ENCODE results near the gene CEMIP2.
A peak's percentile ranks its signal among the peaks of the same experiment; 100 is the strongest.
"Not testable (repeated sequence)": the region's sequence is repeated elsewhere in the genome, so short reads cannot be mapped to it uniquely, and the experiment has no call there.

CEMIP2 gene

DNA sequence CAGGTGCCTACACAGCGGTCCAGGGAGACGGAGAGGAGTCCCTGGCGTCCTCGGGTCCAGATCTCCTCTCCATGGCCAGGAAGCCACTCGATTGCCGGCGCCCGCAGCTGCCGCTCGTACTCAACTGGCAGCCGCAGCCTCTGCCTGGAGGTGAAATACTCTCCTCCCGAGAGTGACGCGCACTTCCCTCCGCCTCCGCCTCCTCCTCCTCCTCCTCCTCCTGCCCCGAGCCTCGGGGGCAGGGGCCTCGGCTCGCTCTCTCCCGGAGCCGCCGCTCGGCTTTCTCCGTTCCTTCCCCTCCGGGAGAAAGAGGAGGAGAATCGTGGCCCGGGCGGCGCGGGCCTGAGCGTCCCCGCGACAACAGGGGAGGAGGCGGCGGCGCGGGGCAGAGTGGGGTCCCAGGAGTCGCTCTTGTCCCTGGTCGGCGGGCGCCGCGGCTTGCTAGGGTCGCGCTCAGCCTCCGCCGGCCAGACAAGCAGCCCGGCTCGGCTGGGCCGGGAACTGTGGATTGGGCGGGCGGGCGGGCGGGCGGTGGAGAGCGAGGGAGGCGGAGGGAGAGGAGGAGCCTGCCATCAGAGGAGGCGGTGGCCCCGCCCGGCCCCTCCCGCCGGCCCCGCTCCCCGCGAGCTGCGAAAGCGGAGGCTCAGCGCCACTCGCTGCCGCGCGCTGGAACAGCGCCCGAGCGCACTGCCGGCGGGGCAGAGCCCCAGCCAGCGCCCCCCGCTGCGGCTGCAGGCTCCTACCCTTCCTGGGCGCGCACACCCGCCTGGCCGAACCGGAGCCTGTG, at the start of gene CEMIP2:
CEMIP2 (minus strand) TSS at position 126 of the 787 bp plus-strand sequence. CDS start 18,140 bp downstream, outside the sequence.
- DNase-seq: peak; percentile 88 to 91

GRCh38 chr9:71816916-71817451, 48.7 kb upstream of the CEMIP2 start:
- no peak for DNase-seq

DNA sequence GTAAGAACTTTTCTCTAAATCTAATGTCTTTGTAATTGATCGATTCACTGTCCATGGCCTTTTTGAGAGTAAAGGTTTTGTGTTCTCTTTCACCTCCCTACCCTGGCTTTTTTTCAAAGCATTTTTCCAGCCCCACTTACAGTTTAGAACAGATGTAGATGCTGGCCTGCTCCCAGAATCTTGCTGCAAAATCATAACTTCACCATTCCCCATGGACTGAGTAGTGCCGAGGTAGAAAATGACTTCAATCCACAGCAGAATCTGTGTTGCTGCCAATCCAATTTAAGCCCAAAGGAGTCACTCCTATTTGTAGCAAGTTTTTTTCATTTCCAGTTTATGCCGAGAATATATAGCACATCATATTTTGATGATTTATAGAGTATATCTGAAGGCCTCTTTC, 46.5 kb upstream of the CEMIP2 start:
- DNase-seq: no peak

GRCh38 chr9:71814226-71814625, 45.9 kb upstream of the CEMIP2 start:
- DNase-seq: no peak

- DNase-seq: no peak
These were observed 44.1 kb upstream of the CEMIP2 start for GRCh38 chr9:71812385-71812784.

DNA sequence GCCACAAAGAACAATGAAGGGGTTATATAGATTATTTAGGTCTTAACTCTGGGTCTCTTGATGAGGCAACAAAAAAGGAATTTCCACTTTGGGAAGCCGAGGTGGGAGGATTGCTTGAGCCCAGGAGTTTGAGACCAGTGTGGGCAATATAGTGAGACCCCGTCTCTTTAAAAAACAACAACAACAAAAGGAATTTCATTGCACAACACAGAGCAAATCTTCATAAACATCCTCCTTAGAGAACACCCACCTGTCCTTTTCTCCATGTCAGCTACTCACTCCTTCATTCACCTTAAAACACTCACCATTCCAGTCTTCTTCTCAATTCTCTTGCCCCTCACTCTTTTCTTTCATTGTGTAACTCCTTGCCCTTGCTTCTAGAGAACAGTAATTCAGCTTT, 39.8 kb upstream of the CEMIP2 start:
- DNase-seq: no peak

DNA sequence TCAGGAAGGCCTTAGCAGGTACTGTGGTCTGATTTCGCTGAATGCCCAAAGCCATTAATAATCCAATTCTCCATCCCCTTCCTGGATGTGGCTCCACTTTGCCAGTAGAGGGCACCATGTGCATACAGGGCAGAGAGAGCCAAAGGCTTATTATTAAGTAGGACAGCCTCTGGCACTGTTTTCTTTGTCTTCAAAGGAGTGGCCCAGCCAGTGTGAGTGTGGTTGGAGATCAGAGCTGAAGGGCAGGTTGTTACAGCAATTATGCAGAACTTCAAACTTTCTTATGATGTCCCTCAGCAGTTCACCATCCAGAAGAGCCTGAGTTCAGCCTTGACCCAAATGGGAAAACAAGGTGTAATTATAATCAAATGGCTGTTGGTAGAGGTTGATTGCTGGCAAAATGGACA, 38.6 kb upstream of the CEMIP2 start:
- DNase-seq: peak; percentile 56 to 69

DNA sequence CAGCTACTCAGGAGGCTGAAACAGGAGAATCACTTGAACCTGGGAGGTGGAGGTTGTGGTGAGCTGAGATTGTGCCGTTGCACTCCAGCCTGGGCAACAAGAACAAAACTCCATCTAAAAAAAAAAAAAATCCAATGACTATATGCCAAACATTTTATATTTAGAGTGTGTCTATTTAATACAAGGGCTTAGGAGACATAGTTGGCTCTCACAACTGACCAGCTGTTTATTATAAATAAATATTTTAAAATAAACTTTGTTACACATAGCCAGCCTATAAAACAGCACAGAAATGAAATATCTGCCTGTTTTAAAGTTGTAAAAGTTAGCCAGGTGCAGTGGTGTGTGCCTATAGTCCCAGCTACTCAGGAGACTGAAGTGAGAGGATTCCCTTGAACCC, 36.8 kb upstream of the CEMIP2 start:
- DNase-seq: not testable (repeated sequence)

DNA sequence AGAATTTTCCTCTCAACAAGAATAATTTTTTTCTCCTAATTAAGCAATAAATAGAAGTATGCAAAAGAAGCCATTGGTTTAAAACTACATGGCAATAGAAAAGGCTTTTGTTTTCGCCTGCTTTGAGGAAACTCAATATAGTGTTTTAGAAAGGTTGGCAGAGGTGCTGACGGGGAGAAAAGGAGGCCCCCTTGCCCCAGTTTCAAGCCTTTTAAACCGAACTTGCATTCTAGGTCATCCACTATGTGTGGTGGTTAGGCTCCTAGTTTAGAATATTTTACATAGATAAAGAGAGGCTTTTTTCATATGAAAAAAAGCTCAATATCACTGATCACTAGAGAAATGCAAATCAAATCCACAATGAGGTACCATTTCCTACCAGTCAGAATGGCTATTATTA, 33.5 kb upstream of the CEMIP2 start:
- no peak for DNase-seq

- no peak for DNase-seq
These were observed 29.0 kb upstream of the CEMIP2 start for GRCh38 chr9:71797266-71797665.

DNA sequence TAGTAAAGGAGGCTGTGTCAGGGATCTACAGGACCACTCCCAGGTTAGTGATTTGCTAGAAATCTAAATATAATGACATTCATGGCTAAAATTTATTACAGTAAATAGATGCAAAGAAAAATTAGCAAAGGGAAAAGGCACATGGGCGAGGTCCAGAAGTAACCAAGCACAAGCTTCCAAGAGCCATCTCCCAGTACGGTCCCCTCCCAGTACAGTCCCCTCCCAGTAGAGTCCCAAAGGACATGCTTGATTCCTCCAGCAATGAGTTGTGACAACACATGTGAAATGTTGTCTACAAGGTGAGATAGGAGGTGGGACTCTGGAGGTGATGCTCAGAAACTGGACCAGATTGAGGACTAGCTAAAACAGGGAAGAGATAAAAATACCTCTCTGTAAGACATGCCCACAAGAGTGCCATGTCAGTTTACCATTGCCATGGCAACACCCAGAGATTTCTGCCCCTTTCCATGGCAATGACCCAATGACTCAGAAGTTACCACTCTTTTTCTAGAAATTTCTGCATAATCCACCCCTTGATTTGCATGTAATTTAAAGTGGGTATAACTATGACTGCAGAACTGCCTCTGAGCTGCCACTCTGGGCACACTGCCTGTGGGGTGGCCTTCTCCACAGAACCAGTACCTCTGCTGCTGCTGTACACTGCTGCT, 27.9 kb upstream of the CEMIP2 start:
- no peak for DNase-seq

DNA sequence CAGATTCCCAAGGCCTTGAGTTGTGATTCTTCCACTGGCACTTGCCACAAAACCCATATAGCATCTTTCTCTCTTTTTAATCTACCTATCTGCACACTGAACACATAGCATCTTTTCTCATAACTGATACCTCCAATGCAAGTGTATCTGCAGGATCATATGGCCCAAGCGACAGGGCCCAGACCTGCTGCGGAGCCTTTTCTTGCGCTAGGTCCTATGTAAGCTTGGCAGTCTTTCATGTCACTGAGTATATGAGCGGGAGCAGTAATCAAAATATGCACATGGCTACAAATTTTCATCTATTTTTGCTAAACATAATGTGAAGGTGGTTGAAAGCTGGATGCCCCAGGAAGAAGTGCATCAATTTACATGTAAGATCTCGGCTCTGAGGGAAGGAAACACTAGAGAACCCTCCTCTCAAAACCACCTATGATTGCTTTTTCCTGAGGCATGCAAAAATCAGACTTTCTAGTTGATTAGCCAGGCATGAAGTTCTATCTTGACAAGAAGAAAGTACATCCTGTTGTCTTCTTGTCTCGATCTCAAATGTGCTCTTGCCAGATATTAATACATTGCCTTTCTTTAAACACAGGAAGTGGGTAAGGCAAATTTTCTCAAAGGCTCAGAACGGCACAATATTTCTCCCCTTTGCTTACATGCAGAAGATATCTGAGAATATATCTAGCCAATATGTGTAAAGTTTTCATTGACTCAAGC, 26.9 kb upstream of the CEMIP2 start:
- DNase-seq: no peak

GRCh38 chr9:71793386-71794105, 25.2 kb upstream of the CEMIP2 start:
- DNase-seq: no peak

DNA sequence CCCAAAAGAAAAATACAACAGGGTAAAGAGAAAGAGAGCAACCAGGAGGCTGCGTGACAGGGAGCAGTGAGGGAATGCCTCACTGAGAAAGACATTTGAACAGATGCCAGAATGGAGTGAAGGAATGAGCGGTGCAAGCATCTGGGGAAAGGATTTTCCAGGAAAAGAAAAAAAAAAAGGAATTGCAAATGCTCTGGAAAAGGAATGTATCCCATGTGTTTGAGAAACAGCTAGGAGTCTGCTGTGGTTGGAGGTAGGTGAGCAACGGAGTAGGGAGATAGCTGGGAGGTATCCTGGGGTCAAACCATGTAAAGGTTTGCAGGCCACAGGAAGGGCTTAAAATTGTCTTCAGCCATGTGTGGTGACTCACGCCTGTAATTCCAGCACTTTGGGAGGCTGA, 23.6 kb upstream of the CEMIP2 start:
- no peak for DNase-seq

DNA sequence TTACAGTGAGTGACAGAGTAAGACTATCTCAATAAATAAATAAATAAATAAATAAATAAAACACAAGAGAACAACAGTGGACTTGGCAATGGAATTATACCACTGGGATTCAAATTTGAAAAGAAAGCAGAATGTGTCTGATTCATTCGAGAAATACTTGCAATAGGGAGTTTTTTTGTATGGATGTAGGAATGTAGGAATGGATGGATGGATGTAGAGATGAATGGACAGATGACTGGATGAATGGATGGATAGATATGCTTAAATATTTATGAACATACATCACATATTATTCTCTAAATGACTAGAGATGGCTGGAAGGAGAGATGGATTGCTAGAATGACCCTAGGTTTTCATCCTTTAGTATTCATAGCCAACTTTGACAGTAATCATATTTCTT, 22.0 kb upstream of the CEMIP2 start:
- no peak for DNase-seq

DNA sequence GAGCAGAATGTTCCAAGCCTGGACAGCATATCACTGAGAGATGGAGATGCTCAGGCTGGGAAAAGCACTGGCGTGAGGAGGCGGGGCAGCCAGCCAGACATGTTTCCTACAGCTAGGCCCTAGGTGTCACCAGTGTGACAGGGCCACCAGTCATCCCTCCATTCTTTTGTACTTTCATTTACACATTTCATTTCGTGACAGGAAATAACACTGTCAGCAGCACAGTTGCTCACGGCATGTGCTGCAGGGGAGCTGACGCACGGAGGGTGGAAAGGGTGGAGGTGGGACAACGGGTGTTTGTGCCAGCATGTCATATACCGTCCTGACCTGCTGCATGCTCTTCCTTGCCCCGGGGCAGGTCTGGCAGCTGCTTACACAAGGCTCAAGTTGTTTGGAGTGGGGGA, 14.8 kb upstream of the CEMIP2 start:
- DNase-seq: peak; percentile 85 to 87

- DNase-seq: no peak
These were observed 13.1 kb upstream of the CEMIP2 start for GRCh38 chr9:71781391-71781790.

DNA sequence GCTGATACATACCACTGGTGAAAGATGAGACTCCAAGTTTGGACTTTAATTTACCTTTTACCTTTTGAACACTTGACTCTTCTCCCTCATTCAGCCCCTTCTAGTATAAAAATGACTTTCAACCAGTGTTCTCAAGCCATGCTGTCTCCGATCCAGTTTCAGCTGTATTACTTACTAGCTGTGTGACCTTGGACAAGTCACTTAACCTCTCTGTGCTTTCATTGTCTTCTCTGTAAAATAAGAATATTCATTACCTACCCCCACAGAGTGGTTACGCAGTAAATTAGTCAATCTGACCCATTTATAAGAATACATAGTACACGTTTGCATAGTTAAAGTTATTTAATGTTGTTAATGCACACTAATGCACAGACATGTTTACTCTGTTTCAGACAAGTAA, 12.6 kb upstream of the CEMIP2 start:
- no peak for DNase-seq

DNA sequence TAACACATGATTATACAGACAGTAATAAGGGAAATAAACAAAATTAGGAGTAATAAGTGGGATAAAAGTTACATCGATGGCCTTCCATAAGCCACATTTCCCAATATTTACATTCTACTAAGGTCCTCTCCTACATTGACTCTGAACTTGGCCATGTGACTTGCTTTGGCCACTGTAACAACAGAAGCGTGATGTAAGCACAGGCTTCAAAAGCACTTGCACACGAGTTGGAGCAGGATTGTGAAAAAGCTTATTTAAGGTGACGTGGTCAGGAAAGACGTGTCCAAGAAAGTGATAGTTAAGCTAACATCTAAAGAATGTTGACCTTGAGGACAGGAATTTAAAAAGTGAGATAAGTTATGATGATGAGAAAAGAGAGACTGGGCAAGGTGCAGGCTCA, 9.8 kb upstream of the CEMIP2 start:
- DNase-seq: no peak

DNA sequence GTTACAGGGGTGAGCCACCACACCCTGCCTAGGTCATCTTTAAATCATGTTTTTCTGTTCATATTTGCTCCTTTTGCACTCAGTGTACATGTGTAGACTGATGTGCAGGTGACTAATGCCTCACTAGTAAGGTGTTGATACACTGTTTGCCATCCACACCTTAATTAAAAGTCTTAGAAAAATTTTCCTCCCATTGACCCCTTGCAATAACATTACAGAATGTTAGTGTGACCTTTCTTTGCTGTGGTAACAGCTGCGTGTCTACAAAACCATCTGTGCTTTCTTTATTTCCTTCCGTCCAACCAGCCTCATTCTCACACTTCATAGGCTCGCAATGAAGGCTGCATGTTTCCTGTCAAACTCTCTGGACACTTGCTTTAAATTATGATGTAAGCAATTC, 6.6 kb upstream of the CEMIP2 start:
- no peak for DNase-seq

- DNase-seq: no peak
These were observed 4.4 kb upstream of the CEMIP2 start for GRCh38 chr9:71772726-71773125.

DNA sequence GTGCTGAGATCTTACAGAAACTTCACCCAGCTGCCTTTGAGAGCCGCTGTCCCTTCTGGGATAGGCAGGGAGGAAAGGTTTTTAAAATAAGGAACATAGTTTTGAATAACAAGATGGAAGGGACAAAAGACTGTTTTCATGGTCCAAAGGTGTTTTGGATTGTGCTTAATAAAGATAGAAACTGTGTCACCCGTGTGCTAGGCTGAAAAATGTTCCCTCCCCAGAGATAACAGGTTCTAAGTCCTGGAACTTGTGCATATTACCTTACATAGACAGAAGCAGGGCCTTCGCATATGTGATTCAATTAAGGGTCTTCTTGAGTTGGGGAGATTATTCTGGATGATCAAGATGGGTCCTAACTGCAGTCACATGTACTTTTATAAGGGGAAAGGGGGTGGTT, 1.9 kb upstream of the CEMIP2 start:
- DNase-seq: no peak
